Measurements from ENCODE around the gene PBLD.
"Not testable (repeated sequence)": the region's sequence is repeated elsewhere in the genome, so short reads cannot be mapped to it uniquely, and the experiment has no call there.

PBLD gene

DNA sequence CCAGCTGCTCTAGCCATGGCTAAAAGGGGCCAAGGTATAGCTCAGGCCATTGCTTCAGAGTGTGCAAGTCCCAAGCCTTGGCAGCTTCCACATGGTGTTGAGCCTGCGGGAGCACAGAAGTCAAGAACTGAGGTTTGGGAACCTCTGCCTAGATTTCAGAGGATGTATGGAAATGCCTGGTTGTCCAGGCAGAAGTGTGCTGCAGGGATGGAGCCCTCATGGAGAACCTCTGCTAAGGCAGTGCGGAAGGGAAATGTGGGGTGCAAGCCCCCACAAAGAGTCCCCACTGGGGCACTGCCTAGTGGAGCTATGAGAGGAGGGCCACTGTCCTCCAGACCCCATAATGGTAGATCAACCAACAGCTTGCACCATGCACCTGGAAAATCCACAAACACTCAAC is 54.9 kb downstream of the PBLD start:
- DNase-seq, result not testable (repeated sequence)

DNA sequence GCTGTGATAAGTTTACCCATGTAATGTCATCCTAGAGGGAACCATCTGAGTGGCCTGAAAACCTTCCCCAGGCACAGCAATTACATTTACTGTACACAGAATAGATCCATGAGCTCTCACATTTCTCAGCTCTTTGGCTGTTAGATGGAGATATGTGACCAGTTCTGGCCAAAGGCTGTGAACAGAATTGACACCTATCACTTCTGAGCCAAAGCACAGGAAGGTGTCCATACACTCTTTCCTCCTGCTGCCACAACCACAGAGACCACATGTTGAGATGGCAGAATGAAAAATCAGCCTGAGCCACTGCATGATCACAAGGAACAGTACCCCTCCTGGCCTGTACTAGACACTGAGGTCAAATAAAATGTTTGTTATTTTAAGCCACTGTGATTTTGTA is 56.5 kb downstream of the PBLD start:
- no peak for DNase-seq

DNA sequence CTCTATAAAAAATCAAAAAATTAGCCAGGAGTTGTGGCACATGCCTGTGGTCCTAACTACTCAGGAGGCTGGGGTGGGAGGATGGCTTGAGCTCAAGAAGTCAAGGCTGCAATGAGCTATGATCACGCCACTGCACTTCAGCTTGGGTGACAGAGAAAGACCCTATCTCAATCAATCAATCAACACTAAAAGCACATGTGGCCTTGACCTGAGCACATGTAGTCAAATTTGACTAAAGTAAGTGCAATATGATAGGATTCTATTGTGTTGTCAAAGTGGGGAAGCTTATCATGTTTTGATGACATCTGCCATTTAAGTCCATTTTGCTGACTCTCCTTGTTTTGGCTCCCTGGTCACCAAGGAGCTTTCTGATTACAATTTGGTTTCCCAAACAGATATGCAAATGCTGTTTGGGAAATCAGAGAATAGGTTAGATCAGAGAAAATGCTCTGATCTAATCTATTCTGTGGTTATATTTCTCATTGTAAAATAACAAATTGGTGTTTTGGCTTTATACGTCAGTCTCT is 57.1 kb downstream of the PBLD start:
- DNase-seq, result no peak

DNA sequence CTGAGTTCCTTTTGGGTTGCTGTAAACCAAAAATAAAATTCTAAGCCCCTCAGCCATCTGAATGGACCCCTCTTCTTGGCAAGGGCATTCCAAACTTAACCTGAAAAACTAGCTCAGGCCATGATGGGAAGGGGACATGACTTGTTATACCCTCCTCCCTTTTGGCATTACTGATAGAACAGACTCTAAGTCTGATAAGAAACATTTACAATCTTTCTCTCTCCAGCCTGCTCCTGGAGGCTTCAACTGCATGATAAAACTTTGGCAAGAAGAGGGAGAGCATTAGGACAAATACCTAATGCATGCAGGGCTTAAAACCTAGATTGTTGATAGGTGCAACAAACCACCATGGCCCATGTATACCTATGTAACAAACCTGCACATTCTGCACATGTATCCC is 59.9 kb downstream of the PBLD start:
- no peak for DNase-seq

DNA sequence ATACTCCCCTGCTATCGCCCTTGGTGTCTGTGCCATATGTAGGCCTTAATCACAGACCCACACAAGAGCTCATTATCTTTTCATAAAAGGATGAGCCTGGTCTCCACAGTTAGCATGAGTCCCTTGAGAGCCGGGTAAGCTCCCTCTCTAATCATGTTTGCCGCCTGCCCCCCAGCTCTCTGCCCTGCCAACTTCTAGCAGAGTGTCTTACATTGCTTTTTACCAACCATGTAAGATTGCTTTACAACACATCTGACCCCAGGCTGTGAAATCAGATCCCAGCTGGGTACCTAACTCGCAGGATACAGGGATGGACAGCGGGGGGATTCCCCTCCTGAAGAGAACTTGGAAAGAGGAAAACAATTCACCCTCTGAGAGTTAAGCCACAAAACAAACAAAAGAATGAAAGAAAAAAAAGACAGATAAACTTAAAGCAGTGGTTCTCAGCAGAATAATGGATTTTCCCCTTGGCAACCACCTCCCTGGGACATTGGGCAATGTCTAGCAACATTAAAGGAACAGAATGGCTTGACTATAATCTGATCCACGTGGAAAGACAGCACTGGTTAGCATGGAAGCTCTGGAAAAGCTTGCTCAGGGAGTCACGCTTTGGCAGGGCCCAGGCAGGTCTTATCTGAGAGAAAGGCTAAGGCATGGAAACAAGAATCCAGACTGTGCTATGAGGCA is 61.4 kb downstream of the PBLD start:
- no peak for DNase-seq

DNA sequence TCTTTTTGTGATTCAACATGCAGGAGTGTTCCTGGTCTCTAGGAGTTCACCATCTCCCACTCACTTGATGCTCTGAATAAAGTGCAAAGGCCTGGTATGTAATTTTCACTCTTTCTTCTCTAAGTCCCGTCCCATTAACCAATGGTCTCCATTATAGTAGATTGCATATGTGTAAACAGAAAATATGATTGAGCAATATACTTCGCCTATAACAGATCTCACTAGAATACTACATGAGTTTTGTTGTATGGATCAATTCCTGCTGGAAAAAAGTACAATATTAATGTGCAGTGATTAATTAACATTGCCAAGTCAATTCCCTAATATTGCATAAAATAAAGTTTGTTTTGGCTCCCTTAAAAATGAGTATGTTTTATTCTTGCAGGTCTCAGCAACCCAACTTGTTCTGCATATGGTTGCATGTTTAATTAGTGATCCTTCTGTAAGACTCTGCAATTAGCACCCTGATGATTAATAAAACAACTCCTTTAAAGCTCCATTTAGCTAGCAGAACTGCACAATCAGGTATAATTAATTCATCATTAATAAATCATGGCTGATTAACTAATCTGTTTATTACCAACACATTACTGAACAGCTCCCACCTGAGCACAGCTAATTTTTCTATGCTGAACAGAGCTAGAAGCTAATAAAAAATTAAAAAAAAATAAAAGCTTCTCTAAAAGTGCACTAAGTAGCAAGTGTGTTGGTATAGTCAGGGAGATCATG is 63.0 kb downstream of the PBLD start:
- DNase-seq, result no peak

DNA sequence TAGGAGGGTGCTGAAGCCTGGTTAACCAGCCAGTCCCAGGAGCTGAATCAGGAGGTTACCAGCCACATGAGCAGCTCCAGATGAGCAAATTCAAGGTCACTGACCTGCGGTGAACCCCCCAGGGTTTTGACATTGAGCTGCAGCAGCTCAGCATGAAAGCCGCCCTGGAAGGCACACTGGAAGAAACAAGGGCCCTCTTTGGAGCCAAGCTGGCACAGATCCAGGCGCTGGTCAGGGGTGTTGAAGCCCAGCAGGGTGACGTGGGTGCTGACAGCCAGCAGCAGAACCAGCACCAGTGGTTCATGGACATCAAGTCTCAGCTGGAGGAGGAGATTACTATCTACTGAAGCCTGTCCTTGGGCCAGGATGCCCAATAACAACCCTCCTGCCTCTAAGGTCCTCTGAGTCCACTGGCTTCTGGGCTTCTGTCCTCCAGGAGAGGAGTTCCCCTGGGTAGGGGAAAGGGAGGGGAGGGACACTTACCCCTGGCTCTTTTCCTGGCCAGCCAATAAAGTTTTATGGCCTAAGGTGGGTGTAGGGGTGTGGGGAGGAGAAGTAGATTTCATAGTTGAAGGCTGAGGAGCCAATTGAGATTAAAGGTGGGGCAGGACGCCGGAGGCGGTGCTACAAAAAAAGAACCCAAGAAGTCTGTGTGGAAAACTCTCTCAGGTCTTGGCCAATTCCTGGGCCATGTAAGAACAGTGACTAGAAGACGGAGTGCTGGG is 71.4 kb downstream of the PBLD start:
- DNase-seq, result no peak

DNA sequence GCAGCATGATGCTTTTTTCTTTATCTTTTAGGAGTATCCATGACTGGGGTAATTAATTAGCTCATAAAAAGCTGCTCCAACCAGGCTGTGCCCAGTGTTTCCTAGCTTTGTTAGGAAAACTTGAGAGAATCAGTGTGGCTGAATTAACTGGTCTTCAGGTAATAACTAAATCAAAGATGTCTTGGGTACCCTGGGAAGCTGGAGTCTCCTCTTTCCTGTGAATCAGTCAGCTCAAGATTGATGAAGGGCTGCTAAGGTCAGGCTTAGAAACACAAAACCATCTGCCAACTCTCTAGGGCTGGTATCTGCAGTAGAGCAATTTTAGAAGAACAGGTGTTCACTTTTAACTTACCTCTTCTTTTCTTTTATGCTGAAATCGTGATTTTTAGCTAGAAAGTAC is 79.4 kb downstream of the PBLD start:
- no peak for DNase-seq

DNA sequence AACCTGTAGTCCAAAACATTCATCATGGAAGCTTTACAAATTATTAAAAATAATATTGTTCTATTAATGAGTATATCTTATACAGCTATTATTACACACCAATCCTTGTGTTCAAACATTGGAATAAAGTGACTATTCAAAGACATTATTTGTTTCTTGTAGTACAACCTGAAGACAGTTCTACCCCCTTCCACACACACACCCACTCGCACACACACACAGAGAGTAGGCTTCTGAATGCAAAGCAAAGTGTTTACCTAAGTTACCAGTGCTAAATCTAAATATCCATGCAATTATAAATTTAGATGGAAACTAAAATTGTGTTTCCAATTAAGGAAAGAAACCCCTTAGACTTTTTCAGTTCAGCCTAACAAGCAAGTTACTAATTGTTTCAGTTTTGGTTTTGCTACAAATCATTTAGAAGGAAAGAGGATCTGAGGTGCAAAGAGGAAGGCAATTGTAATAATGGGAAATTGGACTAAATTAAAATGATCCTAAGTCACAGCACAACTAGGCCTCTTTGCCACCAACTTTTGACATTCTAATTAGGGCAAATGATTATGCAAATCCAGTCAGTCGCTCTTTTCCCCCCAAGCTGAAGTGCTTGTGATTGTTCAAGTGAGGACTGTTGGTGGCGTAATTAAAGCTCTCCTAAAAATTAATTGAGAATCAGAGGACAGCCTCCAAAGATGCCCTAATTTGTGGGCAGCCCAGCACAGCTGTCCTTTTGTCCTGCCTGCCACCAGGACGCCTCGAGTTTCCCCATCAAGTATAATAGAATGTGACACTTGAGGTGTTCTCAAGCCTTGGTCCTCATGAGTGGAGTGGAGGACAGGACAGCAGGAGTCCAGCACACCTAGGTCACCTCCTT is 80.9 kb downstream of the PBLD start:
- no peak for DNase-seq

DNA sequence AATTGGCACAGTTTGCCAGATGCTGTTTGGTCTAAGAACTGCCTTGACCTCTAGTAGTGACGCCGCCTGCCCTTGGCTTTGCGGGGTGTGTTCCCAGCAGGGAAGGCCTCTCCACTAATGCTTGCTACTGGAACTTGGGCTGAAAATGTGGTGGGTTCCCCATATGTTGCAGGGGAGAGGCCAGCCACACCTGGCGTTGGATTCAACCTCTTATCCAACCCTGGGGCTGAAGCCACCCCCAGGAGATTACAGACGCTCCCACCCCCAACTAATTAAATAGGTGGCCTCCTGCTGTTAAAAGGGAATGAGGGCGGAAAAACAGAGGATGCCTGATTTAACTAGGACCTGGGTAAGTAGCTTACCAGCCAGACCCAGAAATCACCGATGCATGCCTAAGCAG is 81.6 kb downstream of the PBLD start:
- DNase-seq, result no peak

DNA sequence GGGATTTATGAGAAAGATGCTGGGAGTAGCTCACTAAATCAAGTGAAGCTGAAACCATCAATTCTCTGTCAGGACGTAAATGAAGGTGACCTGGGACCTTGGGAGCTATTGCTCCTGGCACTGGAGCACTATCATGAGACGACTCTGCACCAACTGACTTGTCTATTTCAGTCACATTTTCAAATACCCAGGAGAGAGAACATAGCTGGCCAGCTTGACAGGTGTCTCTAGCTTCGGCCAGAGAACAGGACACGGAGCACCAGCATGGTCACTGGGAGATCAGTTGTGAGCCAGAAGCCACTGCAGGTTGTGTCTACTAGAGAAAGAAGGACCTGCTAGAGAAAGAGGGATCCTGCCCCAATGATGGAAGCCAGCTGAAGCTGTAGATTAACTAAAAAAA is 83.4 kb downstream of the PBLD start:
- no peak for DNase-seq

DNA sequence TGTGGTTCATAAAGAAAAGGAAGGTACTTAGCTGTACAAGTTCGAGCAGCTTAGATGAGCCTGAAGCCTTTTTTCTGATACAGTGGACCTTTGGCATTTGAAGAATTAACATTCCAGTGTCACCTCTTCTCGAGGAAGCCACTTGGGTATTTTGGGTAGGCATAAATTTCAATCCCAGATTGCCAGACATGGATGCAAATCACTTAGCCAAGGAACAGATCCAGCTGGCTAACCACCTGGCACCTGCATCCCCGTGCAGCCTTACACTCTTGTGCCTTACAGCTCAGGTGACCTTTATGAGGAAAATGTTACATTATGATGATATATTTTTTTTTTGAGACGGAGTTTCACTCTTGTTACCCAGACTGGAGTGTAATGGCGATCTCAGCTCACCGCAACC is 84.8 kb downstream of the PBLD start:
- DNase-seq, result no peak

DNA sequence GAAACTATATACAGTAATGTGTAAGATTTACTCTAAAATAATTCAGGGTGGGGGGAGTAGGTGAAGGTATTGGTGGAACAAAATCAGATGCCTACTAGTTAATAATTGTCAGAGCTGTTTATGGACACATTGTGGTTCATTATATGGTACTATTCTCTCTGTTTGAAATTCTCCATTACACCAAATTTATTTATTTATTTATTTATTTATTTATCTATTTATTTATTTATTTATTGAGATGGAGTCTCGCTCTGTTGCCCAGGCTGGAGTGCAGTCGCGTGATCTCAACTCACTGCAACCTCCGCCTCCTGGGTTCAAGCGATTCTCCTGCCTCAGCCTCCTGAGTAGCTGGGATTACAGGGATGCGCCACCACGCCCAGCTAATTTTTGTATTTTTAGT is 86.3 kb downstream of the PBLD start:
- DNase-seq, result not testable (repeated sequence)

DNA sequence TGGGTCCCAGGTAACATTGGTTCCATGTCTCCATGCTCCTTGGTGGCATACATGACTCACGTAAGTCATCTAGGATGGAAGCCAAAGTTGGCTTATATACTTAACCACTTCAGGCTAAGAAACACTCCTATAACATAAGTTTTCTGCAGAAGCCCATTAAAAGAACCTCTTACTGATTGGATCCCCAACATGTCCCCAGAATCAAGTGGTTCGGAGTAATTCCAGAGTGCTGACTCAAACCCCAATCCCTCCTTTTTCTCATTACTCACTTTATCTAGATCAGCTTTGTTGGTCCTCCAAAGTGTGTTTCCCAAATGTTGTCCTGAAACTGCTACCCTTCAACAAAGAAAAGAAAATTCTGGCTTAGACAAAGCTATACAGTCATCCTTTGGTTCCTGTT is 90.7 kb downstream of the PBLD start:
- no peak for DNase-seq

DNA sequence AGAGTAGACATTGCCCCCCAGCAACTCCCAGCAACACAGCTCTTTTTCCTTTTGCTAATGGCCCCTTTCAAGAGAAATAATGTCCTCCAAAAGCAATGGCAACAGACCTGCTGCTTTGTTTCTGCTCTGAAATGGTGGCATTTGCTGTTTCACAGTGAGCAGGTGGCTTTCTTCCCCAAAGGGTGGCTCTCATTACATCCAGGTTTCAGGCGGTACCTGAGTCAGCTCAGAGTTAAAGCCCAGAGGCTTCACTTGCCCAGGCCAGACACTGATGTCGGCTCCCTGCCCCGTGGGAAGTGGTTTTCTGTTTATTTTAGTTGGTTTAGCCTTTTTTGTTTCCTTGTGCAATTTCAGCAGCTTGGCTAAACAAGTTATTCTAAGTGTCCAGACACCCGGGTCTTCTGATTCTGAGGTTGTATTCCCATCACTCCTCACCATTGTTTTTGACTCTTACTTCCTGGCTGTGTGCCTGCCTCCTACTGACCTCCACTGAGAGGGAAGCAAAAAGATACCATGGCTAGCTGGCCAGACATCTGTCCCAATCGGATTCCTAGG is 93.1 kb downstream of the PBLD start:
- DNase-seq, result no peak

DNA sequence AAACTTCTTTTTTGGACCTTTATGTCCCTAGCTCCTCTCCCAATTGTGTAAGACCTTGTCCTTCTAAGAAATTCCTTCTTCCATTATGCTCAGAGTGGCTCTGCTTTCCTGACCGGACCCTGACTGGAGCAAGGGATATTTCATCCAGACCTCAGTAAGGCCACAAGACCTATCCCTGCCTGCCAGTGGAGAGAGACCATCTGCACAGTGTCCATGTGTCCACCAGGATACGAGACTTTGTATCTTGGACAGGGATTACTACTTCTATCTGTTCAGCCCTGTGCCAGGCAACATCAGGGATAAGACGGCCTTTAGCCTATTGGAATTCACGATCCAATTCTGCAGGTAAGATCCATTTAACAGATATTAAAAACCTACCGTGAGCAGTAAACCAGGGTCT is 93.7 kb downstream of the PBLD start:
- DNase-seq, result no peak

DNA sequence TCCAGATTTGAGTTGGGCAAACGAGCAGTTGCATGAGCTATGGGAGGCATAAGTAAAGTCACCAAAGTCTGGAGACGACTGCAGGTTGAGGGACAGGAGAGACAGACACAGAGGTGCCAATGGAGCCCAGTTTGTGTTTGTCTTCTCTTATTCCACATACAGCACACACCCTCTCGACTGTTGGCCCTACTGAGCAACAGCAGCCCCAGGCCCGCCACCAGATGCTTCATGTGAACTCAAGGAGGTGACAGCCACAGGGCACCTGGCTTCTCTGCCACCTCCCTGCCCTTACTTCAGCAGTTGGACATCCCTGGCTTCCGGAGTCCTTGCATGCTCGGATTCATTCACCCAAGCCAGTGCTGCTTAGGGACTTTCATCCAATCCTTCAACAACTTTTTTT is 94.4 kb downstream of the PBLD start:
- no peak for DNase-seq

DNA sequence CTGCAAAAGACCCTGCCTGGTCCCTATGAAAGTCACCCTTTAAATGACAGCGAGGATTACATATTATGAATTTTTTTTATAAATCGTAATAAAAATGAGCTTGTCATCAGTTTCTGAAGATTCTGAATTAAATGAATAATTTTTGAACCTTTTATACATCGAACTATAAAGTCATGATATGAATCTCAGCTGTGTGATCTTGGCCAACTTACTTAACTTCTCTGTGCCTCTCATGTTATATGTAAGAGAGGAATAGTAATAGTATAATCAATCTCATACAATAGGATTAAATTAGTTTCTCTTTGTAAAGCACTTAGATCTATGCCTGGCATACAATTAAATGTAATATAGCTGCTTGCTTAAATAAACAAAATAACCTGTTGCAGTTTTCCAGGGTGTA is 95.6 kb downstream of the PBLD start:
- DNase-seq, result no peak

DNA sequence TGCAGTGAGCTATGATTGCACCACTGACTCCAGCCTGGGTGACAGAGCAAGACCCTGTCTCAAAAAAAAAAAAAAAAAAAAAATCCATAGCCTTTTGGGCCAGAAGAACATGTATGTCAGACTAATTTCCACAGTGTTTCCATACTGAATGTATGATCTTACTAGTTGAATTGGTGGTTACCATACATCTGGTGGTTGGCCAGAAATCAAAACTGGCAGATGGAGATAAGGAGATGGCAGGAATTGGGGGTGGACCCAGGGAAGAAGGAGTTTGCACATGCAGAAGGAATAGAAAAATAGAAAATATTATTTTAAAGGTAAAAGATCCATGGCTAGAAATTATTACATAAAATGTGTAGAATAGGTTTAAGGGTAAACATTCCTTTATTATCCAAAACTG is 97.1 kb downstream of the PBLD start:
- no peak for DNase-seq

DNA sequence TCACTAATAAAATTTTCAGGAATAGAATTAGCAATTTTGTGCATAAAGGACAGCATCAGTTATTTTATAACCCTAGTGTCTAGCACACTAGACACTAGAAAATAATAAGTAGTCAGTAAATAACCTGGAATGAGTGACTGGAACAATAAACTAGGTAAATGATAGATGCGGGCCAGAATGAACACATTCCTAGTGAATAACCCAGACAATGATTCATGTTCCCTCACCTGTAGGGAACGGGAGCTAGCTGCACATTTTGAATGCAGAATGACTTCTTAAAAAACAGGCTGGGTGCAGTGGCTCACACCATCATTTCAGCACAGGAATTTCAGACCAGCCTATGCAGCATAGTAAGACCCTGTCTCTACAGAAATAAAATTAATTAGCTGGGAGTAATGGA is 97.6 kb downstream of the PBLD start:
- DNase-seq, result no peak

DNA sequence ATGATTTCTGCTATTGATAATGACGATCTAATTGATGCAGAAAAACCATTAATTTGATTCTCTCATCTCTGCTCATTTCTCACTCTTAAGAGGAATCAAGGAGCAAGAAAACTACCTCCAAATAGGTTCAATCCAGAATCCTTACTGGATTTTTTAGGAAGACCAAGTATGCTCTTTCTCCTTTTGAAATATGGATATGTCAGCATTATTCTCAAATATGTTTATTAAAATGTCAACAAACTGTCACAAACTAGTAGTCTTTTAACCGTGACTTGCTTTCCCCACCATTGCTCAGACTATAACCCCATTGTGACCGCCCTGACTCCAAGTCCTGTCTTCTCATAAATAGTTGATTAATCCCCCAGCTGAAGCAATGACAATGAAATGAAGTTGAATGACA is 99.7 kb downstream of the PBLD start:
- DNase-seq, result no peak

All from HCEC 1CT (cell line).